Measurements from ENCODE around the gene TMEM196.

Gene TMEM196

GRCh38 chr7:19772841-19773760, at the start of gene TMEM196:
Gene TMEM196, minus strand, starts transcription at chr7:19773617. Its CDS starts 921 bp downstream, at chr7:19772696.
- peak; percentile 15 for DNase-seq

- DNase-seq: no peak
Measured at GRCh38 chr7:19816128-19816527, 42.7 kb upstream of the TMEM196 start.

DNA sequence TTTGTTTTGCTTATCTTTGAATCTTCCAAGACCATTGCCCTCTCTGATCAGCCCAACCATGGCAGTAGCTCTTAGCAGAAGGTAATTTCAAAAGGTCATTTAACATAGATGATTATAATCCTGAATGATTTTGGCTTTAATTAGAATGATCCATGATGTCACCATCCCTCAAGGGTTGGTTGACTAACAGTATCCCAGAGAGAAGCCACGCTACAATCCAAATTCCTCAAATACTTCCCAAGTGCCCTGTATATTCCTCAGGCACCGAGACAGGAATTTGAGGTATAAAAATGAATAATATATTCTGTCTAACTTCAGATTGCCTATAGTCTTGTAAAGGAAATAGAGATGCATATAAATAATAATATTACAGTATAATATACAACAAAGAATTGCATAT, 42.1 kb upstream of the TMEM196 start:
- DNase-seq: no peak

DNA sequence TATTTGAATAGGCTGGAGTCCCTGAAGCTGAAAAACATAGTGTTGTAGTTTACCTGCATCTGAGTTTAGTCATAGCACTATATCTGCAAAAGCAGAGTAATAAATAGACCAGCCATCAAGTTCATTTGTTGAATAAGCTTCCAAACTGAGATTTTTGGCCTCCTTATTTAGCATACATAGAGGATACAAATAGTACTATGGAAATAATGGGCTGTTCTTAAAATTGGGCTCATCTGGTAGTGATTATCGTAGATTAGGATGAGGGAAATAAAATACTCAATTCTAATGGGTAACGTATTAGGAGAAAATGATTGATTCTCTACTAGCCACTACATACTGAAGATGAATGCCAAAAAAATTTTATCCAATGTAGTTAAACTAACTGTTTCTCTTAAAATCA, 41.4 kb upstream of the TMEM196 start:
- no peak for DNase-seq

DNA sequence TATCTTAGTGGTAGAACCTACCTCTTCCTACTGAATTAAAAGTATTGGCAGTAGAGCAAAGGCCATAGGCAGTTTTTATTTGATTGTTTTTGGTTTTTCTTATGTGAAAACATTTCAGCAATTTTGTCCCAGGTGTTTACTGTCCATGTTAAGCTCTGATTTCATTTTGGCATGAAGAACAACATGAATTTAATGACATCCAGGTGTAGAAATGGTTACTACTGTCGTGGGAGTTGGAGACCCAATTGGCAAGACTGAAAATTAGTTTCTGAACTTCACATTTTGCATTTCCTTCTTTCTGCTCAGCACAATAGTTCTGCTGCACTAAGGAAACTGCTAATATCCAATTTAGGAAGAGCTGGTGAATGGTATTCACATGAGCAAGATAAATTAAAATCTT, 38.0 kb upstream of the TMEM196 start:
- DNase-seq: no peak

- no peak for DNase-seq
Measured at GRCh38 chr7:19798986-19799385, 25.6 kb upstream of the TMEM196 start.

- DNase-seq: no peak
Measured at GRCh38 chr7:19783541-19783940, 10.1 kb upstream of the TMEM196 start.

DNA sequence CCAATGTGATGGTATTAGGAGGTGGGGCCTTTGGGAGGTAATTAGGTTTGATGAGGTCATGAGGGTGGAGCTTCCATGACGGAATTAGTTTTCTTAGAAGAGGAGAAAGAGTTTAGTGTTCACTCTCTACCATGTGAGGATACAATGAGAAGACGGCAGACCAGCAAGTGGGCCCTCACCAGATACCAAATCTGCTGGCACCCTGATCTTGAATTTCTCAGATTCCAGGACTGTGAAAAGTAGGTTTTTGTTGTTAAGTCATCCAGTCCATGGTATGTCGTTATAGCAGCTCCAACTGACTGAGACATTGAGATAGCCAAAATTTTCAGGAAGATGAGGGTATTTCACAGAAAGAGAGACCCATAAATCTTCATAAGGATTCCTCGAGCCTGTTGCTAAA, 3.6 kb upstream of the TMEM196 start:
- no peak for DNase-seq

- DNase-seq: no peak
Measured at GRCh38 chr7:19775578-19775977, 2.2 kb upstream of the TMEM196 start.

DNA sequence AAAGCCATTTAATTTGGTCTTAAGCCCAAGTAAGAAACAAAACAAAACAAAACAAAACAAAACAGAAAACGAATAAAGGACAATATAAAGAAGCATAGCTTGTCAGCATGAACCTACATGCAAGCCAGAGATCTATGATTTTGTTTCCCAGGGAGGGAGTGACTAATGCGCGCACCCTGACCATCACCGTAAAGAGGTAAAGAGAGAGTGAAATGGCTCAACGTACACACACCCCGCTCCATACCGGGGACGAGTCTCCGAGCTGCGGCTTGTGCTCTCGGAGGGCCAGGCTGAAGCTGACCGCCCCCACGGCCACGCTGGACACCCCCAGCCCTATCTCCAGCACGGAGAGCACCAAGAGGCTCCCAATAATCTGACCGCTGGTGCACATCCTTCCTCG, 1.1 kb downstream of the TMEM196 start:
- no peak for DNase-seq

- no peak for DNase-seq
Measured at GRCh38 chr7:19762631-19763030, 10.8 kb downstream of the TMEM196 start.

GRCh38 chr7:19754521-19755116, 18.8 kb downstream of the TMEM196 start:
- DNase-seq: peak; percentile 35

DNA sequence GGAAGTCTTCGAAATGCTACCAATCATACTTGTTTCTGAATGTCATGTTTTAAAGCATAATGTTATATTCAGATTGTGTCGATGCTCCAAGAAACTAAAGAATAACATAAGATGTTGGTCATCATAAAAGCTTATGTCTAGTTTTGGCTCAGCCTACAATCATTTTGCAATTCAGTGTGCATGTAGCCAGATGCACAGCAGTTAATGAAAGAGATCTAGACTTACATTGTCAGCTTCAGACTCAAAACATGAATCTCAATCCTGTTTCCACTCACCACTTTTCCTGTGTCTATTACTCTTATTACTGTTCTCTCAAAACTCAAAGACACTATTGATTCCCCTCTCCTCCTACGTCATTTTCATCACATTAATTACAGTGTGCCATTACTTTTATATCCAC, 21.4 kb downstream of the TMEM196 start:
- no peak for DNase-seq

DNA sequence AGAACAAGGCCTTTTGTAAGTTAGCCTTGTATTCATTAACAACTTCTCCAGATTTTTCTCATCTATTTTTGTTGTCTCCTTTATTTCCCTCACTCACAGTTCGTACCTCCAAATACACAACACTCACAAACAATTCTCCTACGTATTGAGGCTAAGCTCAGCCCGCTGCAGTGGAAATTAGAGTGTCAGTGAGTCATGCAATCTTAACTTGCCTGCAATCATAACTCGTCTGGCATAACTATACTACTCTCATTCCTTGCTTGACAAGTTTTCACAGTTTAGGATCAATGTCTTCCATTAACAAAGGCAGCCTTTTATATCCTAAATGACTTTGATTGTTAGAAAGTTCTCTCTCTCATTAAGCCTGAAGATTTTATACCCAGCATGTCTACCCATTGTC, 23.8 kb downstream of the TMEM196 start:
- DNase-seq: no peak

DNA sequence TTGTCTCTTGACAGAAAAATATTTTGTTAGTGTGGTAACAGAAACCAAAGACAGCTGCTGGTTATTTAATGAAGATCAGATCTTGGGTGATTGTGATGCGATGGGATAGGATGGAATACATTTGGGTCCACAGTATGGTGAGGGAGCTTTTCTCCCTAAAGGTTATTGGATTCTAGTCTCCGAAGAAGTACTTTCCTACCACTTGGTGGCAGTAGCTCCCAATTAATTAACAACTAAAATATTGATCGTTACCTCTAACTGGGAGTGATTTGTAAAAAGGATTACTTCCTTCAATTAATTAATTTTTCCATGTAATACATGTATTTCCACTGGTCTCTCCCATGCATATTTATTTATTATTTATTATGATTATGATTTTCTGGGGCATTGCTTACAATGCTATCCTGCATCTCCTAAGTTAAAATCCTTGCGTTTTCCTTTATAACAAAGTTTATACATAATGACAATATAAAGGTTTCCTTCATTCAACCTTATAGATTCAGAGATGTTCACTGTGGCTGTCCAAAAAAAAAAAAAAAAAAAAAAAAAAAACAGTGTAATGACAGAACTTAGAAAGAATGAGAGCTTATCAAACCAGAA, 25.6 kb downstream of the TMEM196 start:
- DNase-seq: peak; percentile 32

DNA sequence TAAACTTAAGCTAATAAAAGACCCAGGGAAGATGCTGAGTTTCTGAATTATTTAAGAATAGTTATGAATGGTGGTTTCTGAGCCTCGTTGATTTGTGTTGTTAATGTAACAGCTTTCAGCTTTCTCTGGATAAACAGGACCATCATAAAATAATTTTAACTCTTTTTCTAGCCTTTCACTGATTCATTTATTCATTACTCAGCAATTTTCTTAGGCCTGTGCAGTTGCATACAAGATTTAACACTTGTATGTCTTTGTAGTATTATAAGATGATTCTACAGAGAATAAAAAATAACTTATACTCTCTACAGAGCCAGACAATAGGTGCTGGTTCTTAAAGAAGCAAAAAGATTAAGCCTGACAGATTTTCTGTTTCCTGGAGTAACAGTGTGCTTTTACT, 29.3 kb downstream of the TMEM196 start:
- DNase-seq: no peak

- DNase-seq: no peak
Measured at GRCh38 chr7:19728716-19729115, 44.7 kb downstream of the TMEM196 start.

DNA sequence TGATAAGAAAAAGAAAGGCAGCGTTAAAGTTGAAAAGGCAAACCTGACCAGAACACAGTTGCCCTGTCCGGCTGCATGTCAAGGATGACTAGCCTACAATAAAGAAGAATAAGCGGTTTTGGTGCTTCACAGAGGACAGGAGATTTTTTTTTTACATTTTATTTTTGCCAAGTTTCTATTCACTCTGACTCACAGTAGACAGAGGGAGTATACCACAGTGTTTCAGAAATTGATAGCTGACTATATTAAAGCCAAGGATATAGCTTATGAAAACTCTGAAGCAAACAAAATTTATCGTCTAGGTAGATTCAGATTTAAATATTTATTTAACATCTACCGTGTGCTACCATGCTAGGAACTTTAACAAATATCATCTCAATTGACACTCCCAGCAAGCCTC, 47.6 kb downstream of the TMEM196 start:
- no peak for DNase-seq

DNA sequence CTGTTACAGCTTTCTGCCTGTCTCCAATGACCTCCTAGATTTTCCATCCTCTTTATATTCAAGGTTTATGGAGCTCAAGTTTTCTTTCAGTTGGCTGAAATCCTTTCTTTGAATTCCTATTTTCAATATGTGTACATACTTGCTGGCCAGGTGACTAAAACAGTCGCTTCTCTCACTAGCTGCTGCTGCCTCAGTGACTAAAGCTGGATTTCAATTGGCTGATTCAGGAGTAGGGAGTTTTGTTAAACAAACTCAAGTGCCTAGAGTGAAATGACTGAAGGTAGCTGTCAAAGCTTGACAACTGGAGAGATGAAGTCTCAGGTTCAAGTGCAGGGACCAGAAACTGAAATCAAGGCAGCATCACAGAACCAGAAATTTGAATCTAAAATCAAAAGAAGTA, 57.9 kb downstream of the TMEM196 start:
- no peak for DNase-seq

GRCh38 chr7:19713676-19714075, 59.7 kb downstream of the TMEM196 start:
- peak; percentile 1 for DNase-seq

GRCh38 chr7:19709249-19709578, 64.2 kb downstream of the TMEM196 start:
- no peak for DNase-seq

- DNase-seq: peak; percentile 92
Measured at GRCh38 chr7:19708397-19709248, 64.8 kb downstream of the TMEM196 start, which contains the start of gene POLR1F. Gene POLR1F, minus strand, starts transcription at chr7:19709037. Its CDS starts 21 bp downstream, at chr7:19709016.

GRCh38 chr7:19707240-19707639, 66.2 kb downstream of the TMEM196 start:
- DNase-seq: no peak

Data from NCI-H2029 (cell line).